OCI-LY1 (cell line): ENCODE results near the gene VAMP4.

ENCODE experiments used
- CTCF ChIP-seq: fragments of 200-600 bp; sonication (generic), shearing (Covaris generic); IDR thresholded peaks from 2 replicates; pipeline ENCODE4 v1.5.1; 2017; ENCODE audit warnings: mild to moderate bottlenecking, antibody characterized with exemption, low read length, moderate library complexity, mixed read lengths
- EZH2 ChIP-seq: fragments of 200-600 bp; sonication (generic), shearing (Covaris generic); IDR thresholded peaks from 2 replicates; pipeline ENCODE4 v1.8.0; 2017; ENCODE audit warnings: borderline replicate concordance, mixed run types, mild to moderate bottlenecking, antibody characterized with exemption, low read length, moderate library complexity, mixed read lengths

GRCh38 chr1:171743081-171743870 is 1.4 kb upstream of the VAMP4 start:
- TF ChIP-seq CTCF (no peak), EZH2 (no peak)
